HG03108 (cell line): Measurements from ENCODE around the gene TRIM13.

Experiments used
- ATAC-seq: cut with Tn5 transposase; IDR thresholded peaks from one replicate; pipeline ENCODE4 v1.9.1; 2021; ENCODE audit warnings: moderate library complexity; ENCODE audit not compliant: unreplicated experiment

Gene TRIM13

DNA sequence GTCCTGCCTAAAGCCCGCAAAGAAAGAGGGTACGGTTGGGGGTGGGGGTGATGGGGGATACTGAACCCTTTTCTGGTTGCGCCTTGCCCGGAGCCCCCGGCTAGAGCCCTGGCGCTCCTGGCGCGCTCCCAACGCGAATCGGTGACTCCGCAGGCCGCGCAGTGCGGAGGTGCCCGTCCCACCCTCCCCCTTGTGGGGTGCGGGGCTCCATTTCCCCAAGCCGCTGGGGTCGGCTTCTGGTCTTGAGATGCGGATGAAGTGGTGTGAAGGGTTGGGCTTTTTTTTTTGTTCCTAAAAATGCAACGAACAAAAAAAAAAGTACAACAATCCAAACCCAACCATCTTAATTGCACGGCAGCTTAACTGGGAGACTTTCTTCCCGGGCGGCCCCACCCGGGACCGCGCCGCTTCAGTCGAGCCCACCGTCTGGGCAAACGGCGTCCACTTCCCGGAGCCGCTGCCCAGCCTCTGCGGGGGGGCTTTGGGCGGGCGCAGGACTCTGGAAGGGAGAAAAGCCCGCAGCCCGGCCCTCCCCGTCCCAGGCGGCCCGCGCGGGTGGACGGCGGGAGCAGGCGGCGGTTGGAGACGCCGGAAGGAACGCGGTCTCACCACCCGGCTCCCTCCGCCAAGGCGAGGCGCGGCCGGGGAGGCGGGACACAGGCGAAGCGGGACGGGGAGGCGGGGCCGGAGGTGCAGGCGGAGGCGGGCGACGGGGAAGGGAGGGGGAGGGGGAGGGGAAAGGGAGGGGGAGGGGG is 504 bp upstream of the TRIM13 start:
- peak; percentile 31 for ATAC-seq

- ATAC-seq: no peak
Measured at GRCh38 chr13:49997955-49998354, 1.1 kb downstream of the TRIM13 start.

- no peak for ATAC-seq
Measured at GRCh38 chr13:49998714-49999624, 2.1 kb downstream of the TRIM13 start.

- no peak for ATAC-seq
Measured at GRCh38 chr13:50001287-50001686, 4.4 kb downstream of the TRIM13 start.

- ATAC-seq: no peak
Measured at GRCh38 chr13:50006426-50007135, 9.7 kb downstream of the TRIM13 start.

- ATAC-seq: no peak
Measured at GRCh38 chr13:50011461-50011860, 14.6 kb downstream of the TRIM13 start.

GRCh38 chr13:50012396-50013169 is 15.7 kb downstream of the TRIM13 start:
- no peak for ATAC-seq

DNA sequence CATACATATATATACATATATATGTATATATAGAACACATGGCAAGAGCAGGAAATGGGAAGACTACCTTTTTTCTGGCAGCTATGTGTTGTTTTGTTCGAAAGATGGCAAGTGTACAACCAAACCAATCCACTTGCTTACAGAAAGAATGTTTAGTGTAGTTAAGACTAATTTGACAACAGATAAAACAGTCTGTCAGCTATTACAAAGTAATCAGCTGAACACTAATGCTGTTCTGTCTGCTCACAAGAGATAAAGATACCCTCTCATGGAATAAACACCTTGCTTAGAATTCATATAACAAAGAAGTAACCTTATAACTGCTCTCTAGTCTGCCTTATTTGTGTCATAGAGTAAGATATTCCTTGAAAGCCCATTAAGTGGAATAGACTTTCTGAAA is 17.5 kb downstream of the TRIM13 start:
- ATAC-seq: no peak

DNA sequence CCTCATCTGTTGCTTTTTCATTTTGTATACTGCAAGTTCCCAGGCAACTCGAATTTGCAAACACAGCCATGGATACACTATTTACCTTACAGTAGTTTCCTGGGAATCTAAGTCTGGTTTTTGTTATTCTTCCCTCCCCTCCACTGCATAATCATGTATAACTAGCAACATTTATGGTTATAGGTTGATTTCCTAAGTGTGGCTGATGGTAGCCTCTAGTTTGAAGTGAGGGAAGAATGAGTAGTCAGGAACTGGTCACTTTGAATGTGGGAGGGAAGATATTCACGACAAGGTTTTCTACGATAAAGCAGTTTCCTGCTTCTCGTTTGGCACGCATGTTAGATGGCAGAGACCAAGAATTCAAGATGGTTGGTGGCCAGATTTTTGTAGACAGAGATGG is 18.4 kb downstream of the TRIM13 start, which contains the start of gene KCNRG:
TSS of gene KCNRG (plus strand) at position 187 of the 400 bp plus-strand sequence. CDS start at position 237, 50 bp downstream.
- no peak for ATAC-seq

DNA sequence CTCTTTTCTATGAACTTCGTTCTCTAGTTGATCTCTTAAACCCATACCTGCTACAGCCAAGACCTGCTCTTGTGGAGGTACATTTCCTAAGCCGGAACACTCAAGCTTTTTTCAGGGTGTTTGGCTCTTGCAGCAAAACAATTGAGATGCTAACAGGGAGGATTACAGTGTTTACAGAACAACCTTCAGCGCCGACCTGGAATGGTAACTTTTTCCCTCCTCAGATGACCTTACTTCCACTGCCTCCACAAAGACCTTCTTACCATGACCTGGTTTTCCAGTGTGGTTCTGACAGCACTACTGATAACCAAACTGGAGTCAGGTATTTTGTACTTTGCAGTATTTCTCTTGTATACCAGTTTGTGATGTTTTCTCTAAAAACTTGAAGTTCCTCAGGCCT is 18.9 kb downstream of the TRIM13 start:
- no peak for ATAC-seq

GRCh38 chr13:50016444-50016843 is 19.6 kb downstream of the TRIM13 start:
- ATAC-seq: no peak

- no peak for ATAC-seq
Measured at GRCh38 chr13:50017819-50018218, 21.0 kb downstream of the TRIM13 start.

- no peak for ATAC-seq
Measured at GRCh38 chr13:50025436-50025835, 28.6 kb downstream of the TRIM13 start.

- ATAC-seq: peak; percentile 99
Measured at GRCh38 chr13:50026788-50027473, 30.1 kb downstream of the TRIM13 start.

- ATAC-seq: no peak
Measured at GRCh38 chr13:50030315-50030714, 33.5 kb downstream of the TRIM13 start.

- ATAC-seq: no peak
Measured at GRCh38 chr13:50033725-50034124, 36.9 kb downstream of the TRIM13 start.

DNA sequence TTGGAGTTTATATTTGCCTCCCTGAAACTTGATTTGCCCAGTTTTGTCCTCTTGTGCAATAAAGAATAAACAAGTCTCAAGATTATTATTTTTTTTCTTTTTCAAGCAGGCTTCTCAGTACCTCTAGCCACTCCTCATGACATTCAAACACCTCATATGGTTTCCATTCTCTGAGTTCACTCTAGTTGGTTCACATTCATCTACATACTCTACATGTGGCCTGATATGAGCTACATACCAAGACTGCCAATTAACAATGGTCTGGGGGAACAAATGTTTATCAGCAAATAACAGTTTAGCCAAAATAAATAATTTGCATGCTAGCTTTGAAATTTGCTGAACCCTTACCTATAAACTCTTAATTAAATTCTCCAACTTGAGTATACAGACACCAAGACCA is 40.9 kb downstream of the TRIM13 start:
- ATAC-seq: no peak

- no peak for ATAC-seq
Measured at GRCh38 chr13:50038266-50038665, 41.4 kb downstream of the TRIM13 start.

DNA sequence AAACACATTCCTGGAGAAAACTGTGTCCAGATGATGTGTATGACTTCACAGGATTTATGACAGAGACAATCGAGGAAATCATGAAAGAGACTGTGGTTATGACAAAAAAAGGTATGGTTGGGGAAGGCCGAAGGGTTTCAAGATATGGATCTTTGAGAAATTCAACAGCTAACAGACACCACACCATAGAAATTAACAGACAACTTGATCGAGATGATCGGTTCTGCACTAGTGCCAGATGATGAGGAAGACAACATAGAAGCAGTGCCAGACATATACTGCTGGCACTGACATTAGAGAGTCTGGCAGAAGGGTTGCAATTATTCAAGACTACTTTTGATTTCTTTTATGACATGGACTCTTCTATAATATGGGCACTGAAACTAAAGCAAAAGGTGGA is 55.6 kb downstream of the TRIM13 start:
- ATAC-seq: no peak

GRCh38 chr13:50053844-50054243 is 57.0 kb downstream of the TRIM13 start:
- no peak for ATAC-seq
